Activated naive CD8-positive, alpha-beta T cell treated with anti-CD3 and anti-CD28 coated beads for 36 hours (primary cell): ENCODE results near the gene CHSY3. TPM values are rescaled to one million over a fixed set of nuclear protein-coding genes. Genes with fewer than 3 reads are reported as not detected.

Experiments used
- total RNA-seq, 2 experiments: library from RNA; stranded (reverse); gene quantifications; one replicate each; pipeline ENCODE4 v1.2.3, GENCODE V29; 2021

The CHSY3 gene
- total RNA-seq, 2 experiments from 2014 or later = not detected

Other genes starting within 250 kb of the CHSY3 start
- not detected for gene MINAR2, start 156.4 kb upstream of the CHSY3 start, total RNA-seq